ENCODE results near the gene SFMBT1.

DNA sequence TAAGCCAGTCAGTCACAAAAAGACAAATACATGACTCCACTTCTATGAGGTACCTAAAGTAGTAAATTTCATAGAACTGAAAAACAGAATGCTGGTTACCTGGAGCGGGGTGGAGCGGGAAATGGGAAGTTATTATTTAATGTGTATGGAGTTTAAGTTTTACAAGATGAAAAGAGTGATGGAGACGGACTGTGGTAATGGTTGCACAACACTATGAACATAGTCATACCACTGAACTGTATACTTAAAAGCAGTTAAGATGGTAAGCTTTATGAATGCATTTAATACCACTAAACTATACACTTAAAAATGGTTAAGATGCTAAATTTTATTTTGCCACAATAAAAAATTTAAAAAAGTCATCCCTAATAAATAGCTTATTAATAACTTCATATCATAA lies 23.2 kb downstream of the SFMBT1 start:
- no peak for TF ChIP-seq EP300 (IDR thresholded peaks at IDR 0.05)
- TF ChIP-seq, protein P1, sequence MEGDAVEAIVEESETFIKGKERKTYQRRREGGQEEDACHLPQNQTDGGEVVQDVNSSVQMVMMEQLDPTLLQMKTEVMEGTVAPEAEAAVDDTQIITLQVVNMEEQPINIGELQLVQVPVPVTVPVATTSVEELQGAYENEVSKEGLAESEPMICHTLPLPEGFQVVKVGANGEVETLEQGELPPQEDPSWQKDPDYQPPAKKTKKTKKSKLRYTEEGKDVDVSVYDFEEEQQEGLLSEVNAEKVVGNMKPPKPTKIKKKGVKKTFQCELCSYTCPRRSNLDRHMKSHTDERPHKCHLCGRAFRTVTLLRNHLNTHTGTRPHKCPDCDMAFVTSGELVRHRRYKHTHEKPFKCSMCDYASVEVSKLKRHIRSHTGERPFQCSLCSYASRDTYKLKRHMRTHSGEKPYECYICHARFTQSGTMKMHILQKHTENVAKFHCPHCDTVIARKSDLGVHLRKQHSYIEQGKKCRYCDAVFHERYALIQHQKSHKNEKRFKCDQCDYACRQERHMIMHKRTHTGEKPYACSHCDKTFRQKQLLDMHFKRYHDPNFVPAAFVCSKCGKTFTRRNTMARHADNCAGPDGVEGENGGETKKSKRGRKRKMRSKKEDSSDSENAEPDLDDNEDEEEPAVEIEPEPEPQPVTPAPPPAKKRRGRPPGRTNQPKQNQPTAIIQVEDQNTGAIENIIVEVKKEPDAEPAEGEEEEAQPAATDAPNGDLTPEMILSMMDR (IDR thresholded peaks at IDR 0.05): no peak

All from ovary (tissue), 3 donors.